OCI-LY7 (cell line): ENCODE results near the gene SLC6A4.

Experiments
- CTCF ChIP-seq: fragments of 200-600 bp; sonication (generic); conservative IDR thresholded peaks from 2 replicates; pipeline ENCODE4 v1.5.1; 2014; ENCODE audit warnings: mild to moderate bottlenecking, antibody characterized with exemption, low read length, moderate library complexity, mixed read lengths
- EZH2phosphoT487 ChIP-seq: fragments of 200-600 bp; sonication (generic); IDR thresholded peaks from 2 replicates; pipeline ENCODE4 v1.6.1; 2018; ENCODE audit warnings: low read depth, borderline replicate concordance, mild to moderate bottlenecking, mixed run types, antibody characterized with exemption, low read length, moderate library complexity, mixed read lengths

GRCh38 chr17:30234296-30234695 is 1.2 kb downstream of the SLC6A4 start:
- TF ChIP-seq CTCF (no peak), EZH2phosphoT487 (no peak)
